ENCODE data around the gene FYCO1. TPM values are rescaled to one million over a fixed set of nuclear protein-coding genes. Genes with fewer than 3 reads are reported as not detected.
A peak's percentile ranks its signal among the peaks of the same experiment; 100 is the strongest.

Gene FYCO1
- total and polyA plus RNA-seq, 9 of the 15 experiments (the other 6 are each of a cell fraction or from before 2014, with no cell fraction given) = 2.1 to 13.8 (median 7.4) TPM

DNA sequence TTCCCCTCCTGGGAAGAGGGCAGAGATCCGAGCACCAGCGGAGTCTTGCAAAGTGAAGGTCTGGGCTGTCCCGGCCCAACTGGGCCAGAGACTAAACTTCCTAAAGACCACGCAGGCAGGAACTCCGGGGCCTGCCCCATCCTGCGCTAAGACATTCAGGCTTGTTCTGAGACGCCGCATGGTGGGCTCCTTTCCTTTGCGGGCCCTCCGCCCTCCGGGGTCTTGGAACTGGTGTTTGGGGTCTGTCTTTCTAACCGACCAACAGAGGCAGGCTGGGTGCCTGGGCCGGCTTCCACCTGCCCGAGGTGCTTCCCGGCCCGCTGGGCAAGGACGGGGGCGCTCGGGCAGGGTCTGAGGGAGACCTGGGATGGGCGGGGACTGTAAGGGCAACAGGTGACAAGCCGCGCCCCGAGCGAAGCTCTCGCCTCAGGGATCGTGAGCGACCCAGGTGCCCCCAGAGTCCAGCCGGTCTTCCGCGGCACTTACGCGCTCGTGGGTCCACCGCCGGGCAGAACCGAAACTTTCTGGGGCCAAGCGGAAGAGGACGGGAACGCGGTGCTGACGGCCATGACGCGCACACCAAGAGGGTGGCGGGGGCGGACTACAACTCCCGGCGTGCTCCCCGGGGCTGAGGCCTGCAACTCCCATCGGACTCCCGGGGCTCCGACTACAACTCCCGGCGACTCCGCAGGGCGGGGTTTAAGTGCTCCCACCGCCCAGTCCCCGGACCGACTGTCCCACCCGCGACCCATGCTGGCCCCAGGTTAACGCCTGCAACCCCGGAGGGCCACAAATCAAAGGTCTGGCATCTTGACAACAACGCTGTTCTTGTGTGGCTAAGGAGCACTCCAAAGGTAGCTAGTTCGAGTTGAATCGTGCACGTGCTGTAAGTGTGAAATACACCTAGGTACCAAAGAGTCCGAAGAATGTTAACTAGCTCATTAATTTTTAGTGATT is at the start of gene FYCO1 (continued):
- TF ChIP-seq, protein P1, sequence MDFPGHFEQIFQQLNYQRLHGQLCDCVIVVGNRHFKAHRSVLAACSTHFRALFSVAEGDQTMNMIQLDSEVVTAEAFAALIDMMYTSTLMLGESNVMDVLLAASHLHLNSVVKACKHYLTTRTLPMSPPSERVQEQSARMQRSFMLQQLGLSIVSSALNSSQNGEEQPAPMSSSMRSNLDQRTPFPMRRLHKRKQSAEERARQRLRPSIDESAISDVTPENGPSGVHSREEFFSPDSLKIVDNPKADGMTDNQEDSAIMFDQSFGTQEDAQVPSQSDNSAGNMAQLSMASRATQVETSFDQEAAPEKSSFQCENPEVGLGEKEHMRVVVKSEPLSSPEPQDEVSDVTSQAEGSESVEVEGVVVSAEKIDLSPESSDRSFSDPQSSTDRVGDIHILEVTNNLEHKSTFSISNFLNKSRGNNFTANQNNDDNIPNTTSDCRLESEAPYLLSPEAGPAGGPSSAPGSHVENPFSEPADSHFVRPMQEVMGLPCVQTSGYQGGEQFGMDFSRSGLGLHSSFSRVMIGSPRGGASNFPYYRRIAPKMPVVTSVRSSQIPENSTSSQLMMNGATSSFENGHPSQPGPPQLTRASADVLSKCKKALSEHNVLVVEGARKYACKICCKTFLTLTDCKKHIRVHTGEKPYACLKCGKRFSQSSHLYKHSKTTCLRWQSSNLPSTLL (IDR thresholded peaks at IDR 0.05) = no peak
- peak; percentile 74 for TF ChIP-seq RNF2 (IDR thresholded peaks at IDR 0.05)
- TF ChIP-seq GATAD2B (IDR thresholded peaks at IDR 0.05; ENCODE audit: borderline replicate concordance) = peak; percentile 4; the same call in 1 of the 2 replicates
- TF ChIP-seq, protein P2, sequence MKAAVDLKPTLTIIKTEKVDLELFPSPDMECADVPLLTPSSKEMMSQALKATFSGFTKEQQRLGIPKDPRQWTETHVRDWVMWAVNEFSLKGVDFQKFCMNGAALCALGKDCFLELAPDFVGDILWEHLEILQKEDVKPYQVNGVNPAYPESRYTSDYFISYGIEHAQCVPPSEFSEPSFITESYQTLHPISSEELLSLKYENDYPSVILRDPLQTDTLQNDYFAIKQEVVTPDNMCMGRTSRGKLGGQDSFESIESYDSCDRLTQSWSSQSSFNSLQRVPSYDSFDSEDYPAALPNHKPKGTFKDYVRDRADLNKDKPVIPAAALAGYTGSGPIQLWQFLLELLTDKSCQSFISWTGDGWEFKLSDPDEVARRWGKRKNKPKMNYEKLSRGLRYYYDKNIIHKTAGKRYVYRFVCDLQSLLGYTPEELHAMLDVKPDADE (conservative IDR thresholded peaks at IDR 0.05; ENCODE audit: control insufficient read depth, low read depth, low read length) = peak; percentile 99
- peak; percentile 91 for TF ChIP-seq EGR1 (conservative IDR thresholded peaks at IDR 0.05)
- peak; percentile 66 for TF ChIP-seq POLR2AphosphoS5 (IDR thresholded peaks at IDR 0.05; ENCODE audit: control insufficient read depth, insufficient read depth, low read depth, low read length)
- TF ChIP-seq, protein P3, sequence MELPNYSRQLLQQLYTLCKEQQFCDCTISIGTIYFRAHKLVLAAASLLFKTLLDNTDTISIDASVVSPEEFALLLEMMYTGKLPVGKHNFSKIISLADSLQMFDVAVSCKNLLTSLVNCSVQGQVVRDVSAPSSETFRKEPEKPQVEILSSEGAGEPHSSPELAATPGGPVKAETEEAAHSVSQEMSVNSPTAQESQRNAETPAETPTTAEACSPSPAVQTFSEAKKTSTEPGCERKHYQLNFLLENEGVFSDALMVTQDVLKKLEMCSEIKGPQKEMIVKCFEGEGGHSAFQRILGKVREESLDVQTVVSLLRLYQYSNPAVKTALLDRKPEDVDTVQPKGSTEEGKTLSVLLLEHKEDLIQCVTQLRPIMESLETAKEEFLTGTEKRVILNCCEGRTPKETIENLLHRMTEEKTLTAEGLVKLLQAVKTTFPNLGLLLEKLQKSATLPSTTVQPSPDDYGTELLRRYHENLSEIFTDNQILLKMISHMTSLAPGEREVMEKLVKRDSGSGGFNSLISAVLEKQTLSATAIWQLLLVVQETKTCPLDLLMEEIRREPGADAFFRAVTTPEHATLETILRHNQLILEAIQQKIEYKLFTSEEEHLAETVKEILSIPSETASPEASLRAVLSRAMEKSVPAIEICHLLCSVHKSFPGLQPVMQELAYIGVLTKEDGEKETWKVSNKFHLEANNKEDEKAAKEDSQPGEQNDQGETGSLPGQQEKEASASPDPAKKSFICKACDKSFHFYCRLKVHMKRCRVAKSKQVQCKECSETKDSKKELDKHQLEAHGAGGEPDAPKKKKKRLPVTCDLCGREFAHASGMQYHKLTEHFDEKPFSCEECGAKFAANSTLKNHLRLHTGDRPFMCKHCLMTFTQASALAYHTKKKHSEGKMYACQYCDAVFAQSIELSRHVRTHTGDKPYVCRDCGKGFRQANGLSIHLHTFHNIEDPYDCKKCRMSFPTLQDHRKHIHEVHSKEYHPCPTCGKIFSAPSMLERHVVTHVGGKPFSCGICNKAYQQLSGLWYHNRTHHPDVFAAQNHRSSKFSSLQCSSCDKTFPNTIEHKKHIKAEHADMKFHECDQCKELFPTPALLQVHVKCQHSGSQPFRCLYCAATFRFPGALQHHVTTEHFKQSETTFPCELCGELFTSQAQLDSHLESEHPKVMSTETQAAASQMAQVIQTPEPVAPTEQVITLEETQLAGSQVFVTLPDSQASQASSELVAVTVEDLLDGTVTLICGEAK (IDR thresholded peaks at IDR 0.05) = peak; percentile 75
- TF ChIP-seq, protein P3 (CRISPR knock-in tag; IDR thresholded peaks at IDR 0.05) = no peak
- TF ChIP-seq RFX5 (IDR thresholded peaks at IDR 0.05; ENCODE audit: low read depth, low read length) = no peak
- TF ChIP-seq, protein P4, sequence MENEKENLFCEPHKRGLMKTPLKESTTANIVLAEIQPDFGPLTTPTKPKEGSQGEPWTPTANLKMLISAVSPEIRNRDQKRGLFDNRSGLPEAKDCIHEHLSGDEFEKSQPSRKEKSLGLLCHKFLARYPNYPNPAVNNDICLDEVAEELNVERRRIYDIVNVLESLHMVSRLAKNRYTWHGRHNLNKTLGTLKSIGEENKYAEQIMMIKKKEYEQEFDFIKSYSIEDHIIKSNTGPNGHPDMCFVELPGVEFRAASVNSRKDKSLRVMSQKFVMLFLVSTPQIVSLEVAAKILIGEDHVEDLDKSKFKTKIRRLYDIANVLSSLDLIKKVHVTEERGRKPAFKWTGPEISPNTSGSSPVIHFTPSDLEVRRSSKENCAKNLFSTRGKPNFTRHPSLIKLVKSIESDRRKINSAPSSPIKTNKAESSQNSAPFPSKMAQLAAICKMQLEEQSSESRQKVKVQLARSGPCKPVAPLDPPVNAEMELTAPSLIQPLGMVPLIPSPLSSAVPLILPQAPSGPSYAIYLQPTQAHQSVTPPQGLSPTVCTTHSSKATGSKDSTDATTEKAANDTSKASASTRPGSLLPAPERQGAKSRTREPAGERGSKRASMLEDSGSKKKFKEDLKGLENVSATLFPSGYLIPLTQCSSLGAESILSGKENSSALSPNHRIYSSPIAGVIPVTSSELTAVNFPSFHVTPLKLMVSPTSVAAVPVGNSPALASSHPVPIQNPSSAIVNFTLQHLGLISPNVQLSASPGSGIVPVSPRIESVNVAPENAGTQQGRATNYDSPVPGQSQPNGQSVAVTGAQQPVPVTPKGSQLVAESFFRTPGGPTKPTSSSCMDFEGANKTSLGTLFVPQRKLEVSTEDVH (IDR thresholded peaks at IDR 0.05; ENCODE audit: low read depth, partially characterized antibody) = no peak
- no peak for TF ChIP-seq NFXL1 (CRISPR knock-in tag; IDR thresholded peaks at IDR 0.05)

Measured in K562 (cell line).